HG02981 (cell line): Measurements from ENCODE around the gene PCOLCE2.
"Not testable (repeated sequence)": the region's sequence is repeated elsewhere in the genome, so short reads cannot be mapped to it uniquely, and the experiment has no call there.

ENCODE experiments used
- ATAC-seq: cut with Tn5 transposase; IDR thresholded peaks from one replicate; pipeline ENCODE4 v1.9.1; 2021; ENCODE audit warnings: mild to moderate bottlenecking, moderate library complexity; ENCODE audit not compliant: unreplicated experiment

The PCOLCE2 gene

DNA sequence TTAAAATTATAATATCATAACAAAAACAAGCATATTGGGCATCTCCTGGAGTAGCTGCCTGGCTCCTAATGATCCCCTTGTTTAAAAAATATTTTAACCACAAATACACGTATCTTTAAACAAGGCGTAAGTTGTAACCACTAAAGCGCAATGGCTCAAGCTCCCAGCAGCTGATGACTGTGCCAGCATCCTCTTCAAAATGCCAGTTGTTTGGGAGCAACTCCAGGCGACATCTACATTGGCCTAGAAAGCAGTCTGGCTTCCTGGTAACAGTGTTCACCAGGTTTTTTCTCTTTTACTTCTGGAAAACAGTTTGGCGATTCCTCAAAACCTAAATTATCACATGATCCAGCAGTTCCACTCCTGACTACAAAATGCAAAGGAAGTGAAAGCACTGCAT lies 13.8 kb downstream of the PCOLCE2 start:
- no peak for ATAC-seq

DNA sequence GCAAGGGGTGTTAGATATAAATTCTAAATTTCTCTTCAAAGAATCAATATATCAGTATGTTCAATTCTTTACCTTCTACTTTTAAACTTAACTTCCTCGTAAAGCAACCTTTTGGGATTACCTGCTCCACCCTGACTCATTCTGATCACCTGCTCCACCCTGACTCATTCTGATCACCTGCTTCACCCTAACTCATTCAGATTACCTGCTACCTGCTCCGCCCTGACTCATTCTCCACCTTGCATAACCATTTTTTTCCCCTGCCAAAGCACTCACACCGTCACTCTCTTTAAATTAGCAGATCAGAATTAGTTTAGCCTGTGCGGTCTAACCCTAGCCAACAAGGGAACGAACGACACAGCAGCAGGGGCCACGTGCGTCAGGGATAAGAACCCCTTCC lies 20.5 kb downstream of the PCOLCE2 start:
- not testable (repeated sequence) for ATAC-seq

DNA sequence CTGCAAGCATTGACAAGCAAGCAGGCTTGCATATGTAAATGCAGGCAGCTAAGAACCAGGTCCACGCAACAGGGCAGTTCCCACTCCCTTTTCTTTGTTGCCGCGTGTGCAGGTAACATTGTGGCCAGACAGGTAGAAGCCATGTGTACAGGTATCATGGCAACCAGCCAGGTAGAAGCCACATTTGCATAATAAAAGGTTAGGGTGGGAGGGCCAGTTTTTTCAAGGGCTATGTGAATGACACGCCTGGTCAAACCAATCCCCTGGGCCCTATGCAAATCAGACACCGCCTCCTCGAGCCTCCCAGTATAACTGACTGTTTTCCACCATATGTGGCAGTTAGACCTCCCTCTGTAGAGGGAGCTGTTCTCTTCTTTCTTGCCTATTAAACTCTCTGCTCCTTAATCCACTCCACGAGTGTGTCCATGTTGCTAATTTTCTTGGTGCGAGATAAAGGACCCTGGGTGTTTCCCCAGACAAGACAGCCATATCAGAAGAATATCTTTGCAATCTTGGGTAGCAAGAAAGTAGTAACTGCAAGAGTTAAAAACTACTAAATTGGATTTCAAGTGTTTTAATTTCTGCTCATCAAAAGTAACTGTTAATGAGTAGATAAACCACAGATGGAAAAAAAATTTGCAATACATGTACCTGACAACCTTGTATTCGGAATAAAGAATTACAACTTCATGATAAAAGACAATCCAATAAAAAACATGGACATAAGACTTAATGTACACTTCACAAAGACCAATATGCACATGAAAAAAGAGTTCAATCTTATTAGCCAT lies 21.8 kb downstream of the PCOLCE2 start:
- ATAC-seq: no peak

DNA sequence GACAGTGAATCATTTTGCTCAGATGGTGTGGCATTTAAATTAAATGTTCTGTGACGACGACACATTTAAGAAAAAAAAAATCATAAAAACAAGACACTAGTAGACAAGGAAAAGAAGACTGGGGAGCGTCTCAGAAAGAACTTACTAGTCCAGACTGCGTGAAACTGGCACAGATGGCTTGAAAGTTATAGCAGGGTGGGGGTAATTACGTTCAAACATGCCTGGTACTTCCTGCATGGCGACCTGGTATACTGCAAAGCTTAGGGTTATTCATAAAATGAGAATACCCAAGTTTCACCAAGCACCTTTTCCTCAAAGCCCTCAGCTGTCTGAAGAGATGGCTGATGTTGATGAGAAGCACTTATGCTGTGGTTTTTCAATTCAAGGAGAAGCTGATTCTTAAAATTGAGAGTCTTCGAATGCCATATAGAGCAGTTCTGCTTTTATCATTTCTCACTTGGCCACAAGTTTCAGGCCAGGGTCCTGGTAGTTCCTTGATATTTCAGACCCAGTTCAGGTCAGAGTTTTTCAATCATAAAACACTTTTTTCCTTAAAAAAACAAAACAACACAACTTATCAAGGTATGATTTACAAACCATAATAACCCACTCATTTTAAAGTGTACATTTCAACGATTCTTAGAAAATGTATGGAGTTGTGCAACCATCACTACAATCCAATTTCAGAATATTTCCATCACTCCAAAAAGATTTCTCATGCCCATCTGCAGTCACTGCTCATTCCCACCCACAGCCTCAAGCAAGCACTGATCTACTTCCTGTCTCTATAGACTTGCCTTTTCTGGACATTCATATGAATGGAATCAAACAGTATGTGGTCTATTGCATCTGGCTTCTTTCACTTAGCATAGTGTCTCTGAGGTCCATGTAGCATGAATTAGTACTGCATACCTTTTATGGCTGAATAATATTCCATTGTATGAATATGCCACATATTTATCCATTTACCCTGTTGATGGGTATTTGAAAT lies 24.7 kb downstream of the PCOLCE2 start:
- ATAC-seq: no peak

DNA sequence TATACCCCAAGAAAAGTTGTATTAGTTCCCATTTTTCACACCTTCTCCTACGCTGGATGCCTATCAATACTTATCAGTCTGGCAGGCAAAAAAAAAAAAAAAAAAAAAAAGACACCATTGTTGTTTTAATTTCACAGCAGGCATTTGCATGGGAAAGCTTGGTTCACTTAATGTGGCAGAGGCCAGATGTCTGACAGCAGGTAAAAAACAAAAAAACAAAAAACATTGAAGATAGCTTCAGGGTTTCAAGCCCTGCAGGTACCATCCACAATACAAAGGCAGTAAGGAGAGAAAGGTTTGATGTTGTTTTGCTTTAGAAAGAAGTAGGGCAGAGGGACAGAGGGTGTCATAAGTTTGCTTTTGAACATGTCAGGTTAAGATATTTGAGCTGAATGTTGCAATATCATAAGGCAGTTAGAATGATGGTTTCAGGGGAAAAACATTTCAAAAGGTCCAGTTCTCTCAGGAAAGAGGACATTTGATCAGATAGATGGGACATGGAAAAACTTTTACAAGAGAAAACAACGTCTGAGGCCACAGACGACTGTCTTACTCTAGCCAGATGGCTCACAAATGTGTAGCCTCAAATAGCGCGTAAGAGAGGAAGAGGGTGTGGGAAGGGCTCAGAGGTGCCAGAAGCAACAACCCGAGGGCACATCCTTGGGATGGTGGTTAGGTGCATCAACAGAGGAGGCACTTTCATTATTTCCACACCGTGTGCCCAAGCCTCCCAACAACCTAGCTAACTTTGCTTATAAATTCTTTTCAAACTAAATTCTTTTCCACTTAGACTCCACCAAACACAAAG lies 25.7 kb downstream of the PCOLCE2 start:
- ATAC-seq: no peak

DNA sequence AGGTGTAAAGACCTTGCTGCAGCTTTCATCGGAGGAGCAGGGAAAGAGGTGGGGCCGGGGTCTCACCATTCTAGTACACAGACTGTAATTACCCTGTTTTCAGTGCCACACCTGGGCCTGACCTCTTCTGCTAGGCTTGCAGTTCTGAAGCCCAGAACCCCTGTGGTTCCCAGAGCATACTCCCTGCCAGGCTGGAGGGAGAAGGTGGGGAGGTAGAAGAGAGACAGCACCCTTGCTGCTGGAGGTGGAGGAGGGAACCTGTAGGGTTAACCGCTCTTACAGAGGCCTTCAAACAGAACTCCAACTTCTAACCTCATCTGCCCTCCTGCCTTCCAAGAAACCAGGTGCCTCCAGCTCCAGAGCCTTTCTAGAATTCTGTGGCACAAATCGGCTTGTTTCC lies 27.0 kb downstream of the PCOLCE2 start:
- ATAC-seq: no peak

DNA sequence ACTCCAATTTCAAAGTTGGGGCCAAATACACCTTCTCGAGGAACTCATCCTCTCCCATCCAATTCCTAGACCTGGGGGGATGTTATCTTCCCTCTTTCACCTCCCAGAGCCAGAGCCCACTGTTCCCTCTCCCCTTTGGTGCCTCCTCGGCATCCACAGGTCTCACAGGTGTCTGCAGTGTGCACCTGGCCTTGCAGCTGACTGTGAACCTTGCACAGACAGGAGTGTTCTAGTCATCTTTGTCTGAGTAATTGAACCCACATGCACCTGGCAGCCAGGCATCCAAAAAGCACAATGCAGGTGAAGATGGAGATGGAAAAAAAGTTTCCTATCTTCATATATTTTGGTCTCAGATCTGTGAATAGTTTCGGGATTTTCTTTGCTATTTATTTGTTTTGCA lies 30.8 kb downstream of the PCOLCE2 start:
- no peak for ATAC-seq

DNA sequence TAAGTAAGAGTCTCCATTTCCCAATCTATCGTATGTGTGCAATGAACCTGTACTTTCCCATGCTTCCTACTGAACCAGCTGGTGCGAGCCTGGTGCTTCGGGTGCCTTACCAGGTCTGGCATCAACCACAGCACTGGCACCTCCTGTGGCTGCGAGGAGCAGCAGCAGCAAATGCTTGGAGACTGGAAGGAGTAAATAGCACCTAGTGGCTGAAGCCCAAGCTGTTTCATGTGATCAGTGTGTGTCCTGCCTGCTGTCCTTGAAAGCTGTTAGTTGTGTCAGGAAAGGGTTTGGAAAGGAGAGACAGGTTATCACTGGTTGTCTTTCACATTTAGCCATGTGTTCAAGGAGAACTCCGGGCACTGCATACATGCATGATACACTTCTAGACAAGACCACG lies 31.8 kb downstream of the PCOLCE2 start:
- ATAC-seq: no peak

DNA sequence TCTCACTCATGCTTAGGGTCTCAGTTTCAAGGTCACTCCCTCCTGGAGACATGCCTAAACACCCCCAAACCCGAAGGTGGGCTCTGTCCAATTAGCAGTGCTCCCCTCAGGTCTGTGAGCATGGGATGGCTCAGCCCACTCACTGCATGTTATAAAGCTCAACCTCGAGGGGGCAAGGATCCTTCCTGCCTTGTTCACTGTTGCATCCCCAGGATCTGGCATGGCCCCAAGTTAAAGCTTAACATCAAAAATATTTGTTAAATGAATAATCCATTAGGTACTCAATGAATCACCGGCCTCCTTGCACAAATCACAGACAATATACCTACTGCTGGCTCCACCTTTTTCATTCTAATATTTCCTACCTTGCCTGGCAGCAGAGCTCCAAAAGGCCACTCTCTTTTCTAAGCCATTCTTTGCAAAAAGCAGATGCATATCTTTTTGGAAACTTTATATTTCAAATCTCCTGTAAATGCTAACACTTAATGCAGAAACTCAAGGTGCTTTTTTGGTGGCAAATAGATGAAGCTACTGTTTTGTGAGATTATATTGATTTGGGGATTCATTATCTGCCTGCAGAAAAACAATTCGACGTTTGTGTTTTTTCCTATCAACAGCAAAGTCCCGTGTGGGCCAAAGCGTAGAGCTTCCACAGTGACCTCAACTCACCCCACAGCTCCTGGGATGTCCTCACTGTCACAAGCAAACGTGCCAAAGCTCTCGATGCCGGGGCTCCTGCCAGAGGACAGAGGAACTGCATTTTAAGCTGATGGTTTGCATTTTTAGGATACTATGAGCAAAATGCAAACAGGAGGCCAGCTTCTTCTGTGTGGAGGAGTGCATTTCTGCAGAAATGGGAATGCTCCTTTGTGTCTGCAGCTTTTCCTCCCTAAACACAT lies 35.4 kb downstream of the PCOLCE2 start:
- ATAC-seq: no peak

DNA sequence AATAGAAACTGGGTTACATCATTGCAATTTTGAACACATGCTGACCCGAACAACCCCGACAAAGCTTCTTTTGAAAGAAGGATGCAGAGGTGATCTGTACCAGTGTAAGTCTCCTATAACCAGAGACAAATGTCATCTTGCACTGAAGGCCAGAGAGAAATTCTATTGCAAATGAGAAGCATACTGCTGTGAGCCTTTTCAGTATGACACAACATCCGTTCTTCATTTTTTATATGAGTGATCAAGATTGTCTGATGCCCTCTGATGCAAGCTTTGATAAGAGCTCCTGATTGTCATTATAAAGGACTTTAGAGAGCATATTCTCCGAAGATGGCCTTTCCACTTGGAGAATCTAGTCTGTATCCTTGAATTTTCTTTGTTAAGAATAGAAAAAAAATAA lies 36.9 kb downstream of the PCOLCE2 start:
- ATAC-seq: no peak

DNA sequence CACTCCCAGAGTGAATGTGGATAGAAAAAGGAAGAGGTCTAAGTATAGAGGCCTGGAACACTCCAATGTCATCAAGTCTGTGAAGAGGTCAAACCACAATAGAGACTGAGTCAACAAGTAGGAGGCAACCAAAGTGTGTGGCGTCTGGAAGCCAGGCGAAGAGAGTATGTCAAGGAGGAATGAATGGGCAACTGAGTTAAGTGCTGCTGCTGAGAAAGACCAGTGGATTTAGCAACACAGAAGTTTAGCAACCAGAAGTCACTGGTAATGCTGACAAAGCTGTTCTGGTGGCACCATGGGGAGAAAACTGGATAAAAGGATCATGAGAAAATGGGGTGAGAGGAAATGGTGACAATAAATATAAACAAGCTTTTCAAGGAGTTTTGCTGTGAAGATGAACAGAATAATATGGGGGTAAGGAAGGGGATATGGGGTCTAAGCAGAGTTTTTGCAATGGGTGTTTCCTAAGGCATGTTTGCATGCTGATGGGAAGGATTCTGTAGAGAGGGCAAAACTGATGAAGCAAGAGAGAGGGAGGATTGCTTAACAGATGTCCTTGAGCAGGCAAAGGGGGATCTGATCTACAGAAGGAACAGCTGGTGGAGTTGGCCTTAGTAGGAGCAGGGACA lies 38.4 kb downstream of the PCOLCE2 start:
- no peak for ATAC-seq

DNA sequence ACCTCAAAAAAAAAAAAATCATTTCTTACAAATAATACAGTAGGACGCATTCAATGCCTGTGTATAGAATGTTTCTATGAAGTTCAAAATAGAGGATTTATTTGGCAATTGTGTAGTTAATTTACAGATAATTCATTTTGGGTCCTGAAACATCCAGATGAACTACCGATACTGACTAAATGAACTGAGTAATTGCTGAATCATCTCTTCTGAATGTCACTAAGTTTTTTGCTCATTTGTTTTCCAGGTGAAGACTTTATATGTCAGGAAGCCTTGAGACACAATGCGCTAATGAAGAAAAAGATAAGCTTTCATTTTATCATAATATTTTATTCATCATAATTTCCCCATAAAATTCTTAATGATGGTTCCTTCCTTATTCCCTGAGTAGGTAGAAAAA lies 39.7 kb downstream of the PCOLCE2 start:
- ATAC-seq: no peak

DNA sequence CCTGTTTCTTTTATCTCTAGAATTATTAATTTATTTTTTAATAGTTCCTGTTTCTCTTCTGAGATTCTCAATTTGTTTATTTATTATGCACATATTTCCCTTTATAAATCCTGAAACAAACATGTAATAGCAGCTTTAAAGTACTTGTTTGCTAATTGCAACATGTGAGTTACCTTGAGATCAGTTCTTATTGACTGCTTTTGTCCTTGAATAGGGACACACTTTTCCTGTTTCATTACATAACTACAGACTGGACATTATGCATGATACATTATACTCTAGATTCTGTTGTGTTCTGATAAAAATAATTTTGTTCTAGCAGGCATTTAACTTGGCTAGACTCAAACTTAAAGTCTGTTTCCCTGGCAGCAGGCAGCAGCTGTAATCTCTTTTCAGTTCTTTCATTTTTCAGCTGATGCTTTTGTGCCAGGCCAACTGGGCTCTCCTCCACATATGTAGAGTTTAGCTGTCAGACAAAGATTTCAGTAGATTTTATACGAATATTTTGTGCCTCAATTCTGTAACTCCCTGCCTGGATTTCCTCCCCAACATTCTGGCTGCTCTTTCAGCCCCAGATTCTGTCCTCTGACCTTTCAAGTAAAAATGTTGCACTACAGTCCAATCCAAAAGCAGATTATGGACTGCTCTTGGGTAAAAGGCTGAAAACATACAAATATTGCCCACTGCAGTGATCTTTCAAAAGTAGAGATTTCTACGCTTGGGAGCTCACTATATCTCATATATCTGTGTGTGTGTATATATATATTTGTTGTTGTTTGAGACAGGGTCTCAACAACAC lies 41.9 kb downstream of the PCOLCE2 start:
- no peak for ATAC-seq

DNA sequence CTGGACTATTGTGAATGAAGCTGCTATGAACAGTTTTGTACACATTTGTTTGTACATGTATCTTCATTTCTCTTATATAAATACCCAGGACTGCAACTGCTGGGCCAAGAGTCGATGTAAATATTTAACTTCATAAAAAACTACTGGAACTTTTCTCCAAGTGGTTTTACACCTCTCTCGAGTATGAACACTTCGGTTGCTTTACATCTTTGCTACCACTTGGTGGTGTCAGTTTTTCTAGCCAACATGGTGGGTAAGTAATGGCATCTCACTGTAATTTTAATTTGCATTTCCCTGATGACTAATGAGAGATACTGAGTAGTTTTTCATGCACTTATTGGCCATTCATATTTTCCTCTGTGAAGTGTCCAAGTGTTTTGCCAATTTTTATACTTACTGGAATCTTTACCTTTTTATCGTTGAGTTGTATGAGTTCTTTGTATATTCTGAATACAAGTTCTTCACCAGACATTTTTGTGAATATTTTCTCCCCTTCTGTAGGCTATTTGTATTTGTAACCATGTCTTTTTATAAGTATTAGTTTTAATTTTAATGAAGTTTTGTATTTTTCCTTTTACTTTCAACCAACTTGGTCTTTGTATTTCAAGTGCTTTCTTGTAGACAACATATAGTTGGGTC lies 44.4 kb downstream of the PCOLCE2 start:
- ATAC-seq: no peak

DNA sequence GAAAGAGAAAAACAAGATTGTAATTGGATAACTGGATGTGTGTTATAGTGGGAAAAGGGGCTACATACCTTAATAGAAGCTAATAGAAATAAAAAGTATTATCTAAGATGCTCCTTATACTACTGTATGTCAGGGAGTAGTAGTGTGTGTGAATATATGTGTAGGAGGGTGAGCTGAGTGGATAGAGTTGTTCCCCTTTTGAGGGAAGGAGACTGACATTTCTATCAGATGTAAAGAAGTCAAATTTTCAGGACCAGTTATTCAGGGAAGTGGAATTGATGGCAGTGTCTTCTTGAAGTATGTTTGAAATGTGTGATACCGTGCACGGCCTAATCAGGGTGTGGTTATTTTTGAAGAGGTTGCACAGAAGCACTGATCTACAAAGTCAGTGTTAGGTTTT lies 49.1 kb downstream of the PCOLCE2 start:
- ATAC-seq: no peak

DNA sequence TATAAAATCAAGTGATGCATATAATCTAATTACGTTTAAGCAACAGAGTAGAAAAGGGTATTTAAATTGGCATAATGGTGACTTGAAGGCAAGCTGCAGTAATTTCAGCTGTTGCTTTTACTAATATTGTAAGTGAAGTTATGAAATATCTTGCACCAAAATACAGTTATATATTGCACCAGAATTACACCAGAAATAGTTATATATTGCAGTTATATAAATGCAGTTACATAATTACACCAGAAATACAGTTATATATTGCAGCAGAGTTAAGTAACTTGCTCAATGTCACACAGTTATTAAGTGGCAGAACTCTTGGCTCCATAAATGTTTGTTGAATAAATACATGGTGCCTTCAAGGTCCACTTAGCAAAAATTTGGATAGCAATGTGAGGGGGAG lies 51.4 kb downstream of the PCOLCE2 start:
- ATAC-seq: no peak

DNA sequence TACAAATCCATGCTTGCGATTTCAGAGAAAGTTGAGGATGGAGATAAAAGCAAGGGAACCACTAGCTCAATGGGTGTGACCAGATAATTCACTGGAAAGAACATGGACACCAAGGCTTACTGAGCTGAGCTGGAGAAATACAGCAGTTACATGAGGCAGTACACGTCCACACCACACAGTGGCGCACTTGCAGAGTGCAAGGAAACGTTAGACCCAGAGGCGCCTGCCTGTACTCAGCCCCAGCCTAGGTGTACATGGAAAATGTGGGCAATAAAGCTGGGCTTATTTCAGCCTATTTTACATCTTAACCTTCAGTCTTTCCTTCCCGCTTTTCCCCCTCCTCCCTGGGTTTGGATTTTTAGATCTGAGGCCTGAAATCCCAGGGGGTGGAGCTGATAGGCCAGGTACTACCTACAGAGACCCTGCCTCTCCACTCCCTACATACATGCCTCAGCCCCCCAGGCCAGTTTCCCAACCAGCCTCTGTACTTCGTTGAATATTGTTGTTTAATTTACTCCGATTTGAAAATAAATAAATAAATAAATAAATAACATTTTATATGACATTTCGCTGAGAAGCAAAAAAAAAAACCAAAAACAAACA lies 60.1 kb downstream of the PCOLCE2 start:
- peak; percentile 99 for ATAC-seq

DNA sequence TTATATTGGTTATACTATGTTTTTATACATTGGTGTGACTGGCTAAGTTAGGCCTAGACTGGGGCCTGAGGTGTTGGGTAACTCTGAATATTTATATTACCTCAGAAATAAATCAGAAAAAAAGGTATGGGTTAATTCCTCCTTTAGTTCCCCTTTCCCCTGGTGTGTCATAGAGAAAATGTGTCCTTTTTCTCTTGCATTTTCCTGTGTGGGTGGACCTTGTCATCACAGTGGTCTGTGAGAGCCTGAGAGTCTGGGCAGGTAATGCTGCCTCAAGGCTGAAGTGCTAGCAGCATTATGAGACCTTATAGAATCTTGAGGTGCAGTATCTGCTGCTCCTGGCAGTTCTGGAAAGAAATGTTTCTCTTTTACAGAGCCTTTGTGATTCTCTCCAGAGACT lies 69.7 kb downstream of the PCOLCE2 start:
- no peak for ATAC-seq
